Mucosa of rectum (tissue), 2 donors: ENCODE results near the gene DDX59.

Source experiments
- H3K27ac ChIP-seq, 2 donors: one replicate each; pipeline ENCODE4 v1.7.0; 2013; ENCODE audit warnings: inconsistent platforms in 2 of 2, low read depth in 2 of 2, low read length in 2 of 2
- H3K27me3 ChIP-seq, 2 donors: one replicate each; pipeline ENCODE4 v1.7.0; 2013; ENCODE audit warnings: low read length in 2 of 2; ENCODE audit not compliant: control insufficient read depth in 2 of 2, insufficient read depth in 2 of 2
- H3K36me3 ChIP-seq, 2 donors: one replicate each; pipeline ENCODE4 v1.7.0; 2013; ENCODE audit warnings: low read length in 2 of 2; ENCODE audit not compliant: control insufficient read depth in 2 of 2, insufficient read depth in 2 of 2
- H3K4me1 ChIP-seq, 2 donors: one replicate each; pipeline ENCODE4 v1.7.0; 2013; ENCODE audit warnings: low read length in 2 of 2, mild to moderate bottlenecking in 1 of 2; ENCODE audit not compliant: control insufficient read depth in 2 of 2, insufficient read depth in 2 of 2
- H3K4me3 ChIP-seq, 2 donors: one replicate each; pipeline ENCODE4 v1.7.0; 2013; ENCODE audit warnings: low read length in 2 of 2
- H3K9ac ChIP-seq, 2 donors: one replicate each; pipeline ENCODE4 v1.7.0; 2013; ENCODE audit warnings: low read length in 2 of 2, low read depth in 1 of 2, mild to moderate bottlenecking in 1 of 2
- H3K9me3 ChIP-seq, 2 donors: one replicate each; pipeline ENCODE4 v1.7.0; 2013; ENCODE audit warnings: low read length in 2 of 2; ENCODE audit not compliant: control insufficient read depth in 2 of 2
- donor health status: healthy.
- donor health status: Normal muscosa, but diverticular disease.

The DDX59 gene

GRCh38 chr1:200619894-200620272 lies 49.8 kb downstream of the DDX59 start:
- peaks cover 5 to 8% of the 10 kb centered on the region in 2 donors for H3K4me1 ChIP-seq
- peak overlapping the region; percentile 88 to 90 for H3K4me3 ChIP-seq
- H3K9ac ChIP-seq = peak overlapping the region; percentile 71 to 86
- no peaks in the 10 kb centered on the region for H3K36me3 ChIP-seq
- no peaks in the 10 kb centered on the region for H3K9me3 ChIP-seq
- H3K27ac ChIP-seq = no peak overlapping the region
- H3K27me3 ChIP-seq = no peaks in the 10 kb centered on the region

DNA sequence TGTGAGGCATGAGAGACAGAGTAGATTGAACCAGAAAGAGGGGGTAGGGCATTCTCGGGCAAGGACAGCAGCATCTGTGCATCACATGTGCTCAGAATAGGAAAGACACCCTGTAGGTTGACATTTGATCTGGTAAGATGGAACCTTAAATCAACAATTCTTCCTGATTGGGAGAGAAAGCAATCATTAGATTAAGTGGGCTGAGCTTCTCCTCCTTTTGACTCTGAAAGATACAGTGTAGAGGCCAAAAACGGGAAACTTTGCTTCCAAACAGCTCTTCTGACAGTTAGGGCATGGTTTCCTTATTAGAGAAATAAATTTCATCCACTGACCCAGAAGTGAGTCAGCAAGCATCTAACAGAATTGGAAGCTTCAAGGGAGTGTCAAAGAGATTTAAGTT lies 58.9 kb downstream of the DDX59 start:
- H3K4me1 ChIP-seq = no peaks in the 10 kb centered on the region
- no peak overlapping the region for H3K27ac ChIP-seq

GRCh38 chr1:200602632-200603031 lies 67.1 kb downstream of the DDX59 start:
- no peaks in the 10 kb centered on the region for H3K36me3 ChIP-seq
- no peak overlapping the region for H3K4me3 ChIP-seq
- H3K4me1 ChIP-seq = no peaks in the 10 kb centered on the region
- no peak overlapping the region for H3K27ac ChIP-seq
- no peak overlapping the region for H3K9ac ChIP-seq
- H3K27me3 ChIP-seq = no peaks in the 10 kb centered on the region
- H3K9me3 ChIP-seq = no peaks in the 10 kb centered on the region

More for the DNA sequence above, 58.9 kb downstream of the DDX59 start:
- Histone ChIP-seq H3K9me3 (no peaks in the 10 kb centered on the region), H3K9ac (no peak overlapping the region), H3K27me3 (no peaks in the 10 kb centered on the region), H3K36me3 (no peaks in the 10 kb centered on the region), H3K4me3 (no peak overlapping the region)
